ENCODE results near the gene B3GNT9.

The B3GNT9 gene

DNA sequence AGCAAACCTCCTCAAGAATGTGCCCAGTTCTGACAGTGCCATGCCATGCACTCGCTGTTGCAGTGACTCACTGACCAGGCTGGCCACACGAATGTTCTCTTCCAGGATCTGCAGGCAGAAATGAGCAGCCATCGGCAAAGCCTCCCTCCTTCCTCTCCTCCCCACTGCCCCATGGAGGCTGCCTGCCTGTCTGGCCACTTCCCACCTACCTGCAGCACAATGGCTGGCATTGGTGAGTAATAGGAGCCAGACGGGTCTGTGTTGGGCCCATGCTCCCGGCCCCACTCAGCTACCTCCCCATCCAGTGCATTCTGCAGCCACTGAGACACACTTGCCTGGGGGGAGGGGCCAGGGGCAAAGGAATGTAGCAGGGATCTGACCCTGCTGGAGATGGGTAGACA, 35.8 kb upstream of the B3GNT9 start:
- TF ChIP-seq, protein P1, sequence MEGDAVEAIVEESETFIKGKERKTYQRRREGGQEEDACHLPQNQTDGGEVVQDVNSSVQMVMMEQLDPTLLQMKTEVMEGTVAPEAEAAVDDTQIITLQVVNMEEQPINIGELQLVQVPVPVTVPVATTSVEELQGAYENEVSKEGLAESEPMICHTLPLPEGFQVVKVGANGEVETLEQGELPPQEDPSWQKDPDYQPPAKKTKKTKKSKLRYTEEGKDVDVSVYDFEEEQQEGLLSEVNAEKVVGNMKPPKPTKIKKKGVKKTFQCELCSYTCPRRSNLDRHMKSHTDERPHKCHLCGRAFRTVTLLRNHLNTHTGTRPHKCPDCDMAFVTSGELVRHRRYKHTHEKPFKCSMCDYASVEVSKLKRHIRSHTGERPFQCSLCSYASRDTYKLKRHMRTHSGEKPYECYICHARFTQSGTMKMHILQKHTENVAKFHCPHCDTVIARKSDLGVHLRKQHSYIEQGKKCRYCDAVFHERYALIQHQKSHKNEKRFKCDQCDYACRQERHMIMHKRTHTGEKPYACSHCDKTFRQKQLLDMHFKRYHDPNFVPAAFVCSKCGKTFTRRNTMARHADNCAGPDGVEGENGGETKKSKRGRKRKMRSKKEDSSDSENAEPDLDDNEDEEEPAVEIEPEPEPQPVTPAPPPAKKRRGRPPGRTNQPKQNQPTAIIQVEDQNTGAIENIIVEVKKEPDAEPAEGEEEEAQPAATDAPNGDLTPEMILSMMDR (IDR thresholded peaks at IDR 0.05; ENCODE audit: control insufficient read depth, extremely low read depth, insufficient read depth) = no peak
- DNase-seq (ENCODE audit: low read depth) = no peak
- no peak overlapping the region for H3K4me3 ChIP-seq (ENCODE audit: low read depth, low read length)

DNA sequence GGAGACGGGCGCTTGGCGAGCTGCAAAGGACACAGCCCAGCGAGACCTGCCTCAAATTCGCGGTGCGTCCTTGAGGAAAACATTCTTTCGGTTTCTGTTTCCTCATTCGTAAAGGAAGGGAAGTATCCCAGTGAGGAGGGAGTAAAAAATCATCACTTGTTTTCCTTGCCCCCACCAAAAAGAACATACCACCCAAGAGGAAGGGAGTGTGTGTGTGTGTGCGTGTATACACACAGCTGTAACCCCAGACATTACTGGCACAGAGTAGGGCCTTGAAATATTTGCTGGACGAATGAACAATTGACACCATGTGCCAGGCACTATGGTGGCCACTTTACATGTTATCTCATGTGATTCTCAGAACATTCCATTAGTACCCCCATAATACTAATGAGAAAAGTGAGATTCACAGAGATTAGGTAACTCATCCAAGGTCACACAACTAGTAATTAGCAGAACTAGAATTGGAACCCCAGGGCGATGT, 34.9 kb upstream of the B3GNT9 start:
- DNase-seq (ENCODE audit: low read depth) = no peak
- TF ChIP-seq, protein P1 (IDR thresholded peaks at IDR 0.05; ENCODE audit: control insufficient read depth, extremely low read depth, insufficient read depth) = no peak
- no peak overlapping the region for H3K4me3 ChIP-seq (ENCODE audit: low read depth, low read length)

DNA sequence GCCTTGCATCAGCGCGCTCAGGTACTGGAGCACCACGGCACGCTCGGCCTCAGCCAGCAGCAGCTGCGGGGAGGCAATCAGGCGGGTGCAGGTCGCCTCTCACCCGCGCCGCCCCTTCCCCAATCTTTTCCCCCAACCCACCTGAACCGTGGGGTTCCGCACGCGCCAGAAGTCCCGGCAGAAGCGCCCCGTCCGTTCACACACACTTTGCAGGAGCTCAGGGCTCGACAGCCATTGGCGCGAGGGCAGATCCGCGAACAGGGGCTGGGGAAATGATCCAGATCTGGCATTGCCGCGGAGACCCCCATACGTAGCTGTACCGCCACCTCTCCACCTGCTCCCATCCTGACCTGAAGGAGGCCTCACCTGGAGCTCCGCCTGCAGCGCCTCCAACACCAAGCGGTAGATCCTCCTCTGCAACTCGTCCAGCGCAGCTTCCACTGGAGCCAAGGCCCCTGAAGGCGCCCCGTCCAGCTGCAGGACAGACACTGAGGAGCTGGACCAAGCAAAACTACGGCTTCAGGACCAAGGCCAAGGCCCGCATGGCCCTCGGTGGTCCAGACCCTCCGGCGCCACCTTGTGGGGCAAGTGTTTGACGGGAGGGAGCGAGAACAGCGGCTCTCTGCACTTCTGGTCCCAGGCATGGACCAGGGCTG, 34.3 kb upstream of the B3GNT9 start:
- peak overlapping the region; percentile 80 for H3K4me3 ChIP-seq (ENCODE audit: low read depth, low read length)
- DNase-seq (ENCODE audit: low read depth) = no peak
- TF ChIP-seq, protein P1 (IDR thresholded peaks at IDR 0.05; ENCODE audit: control insufficient read depth, extremely low read depth, insufficient read depth) = peak; percentile 48

DNA sequence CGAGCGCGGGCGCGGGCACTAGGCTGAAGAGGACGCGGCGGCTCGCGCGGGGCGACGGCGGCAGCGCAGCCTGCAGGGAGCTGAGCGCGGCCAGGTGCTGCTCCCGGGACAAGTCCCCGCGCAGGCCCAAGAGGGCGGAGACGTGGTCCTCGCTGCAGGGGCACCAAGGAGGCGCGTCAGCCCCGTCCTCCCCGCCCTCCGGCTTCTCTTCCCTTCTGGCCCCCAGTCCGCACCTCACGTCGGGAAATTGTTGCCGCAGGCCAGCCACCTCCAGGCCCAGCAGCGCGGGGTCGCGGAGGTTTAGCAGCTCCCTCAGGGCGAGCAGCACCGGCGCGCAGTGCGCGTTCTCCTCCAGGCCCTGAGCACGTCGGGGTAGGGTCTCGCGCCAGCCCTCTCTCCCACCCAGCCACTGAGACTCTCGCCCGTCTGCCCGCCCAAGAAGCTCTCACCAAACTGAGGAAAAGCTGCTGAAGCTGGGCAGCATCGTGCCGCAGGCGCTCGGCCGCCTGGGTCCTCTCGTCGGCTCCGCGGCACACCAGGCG, 33.7 kb upstream of the B3GNT9 start:
- H3K4me3 ChIP-seq (ENCODE audit: low read depth, low read length) = peak overlapping the region; percentile 80
- DNase-seq (ENCODE audit: low read depth) = no peak
- TF ChIP-seq, protein P1 (IDR thresholded peaks at IDR 0.05; ENCODE audit: control insufficient read depth, extremely low read depth, insufficient read depth) = no peak

DNA sequence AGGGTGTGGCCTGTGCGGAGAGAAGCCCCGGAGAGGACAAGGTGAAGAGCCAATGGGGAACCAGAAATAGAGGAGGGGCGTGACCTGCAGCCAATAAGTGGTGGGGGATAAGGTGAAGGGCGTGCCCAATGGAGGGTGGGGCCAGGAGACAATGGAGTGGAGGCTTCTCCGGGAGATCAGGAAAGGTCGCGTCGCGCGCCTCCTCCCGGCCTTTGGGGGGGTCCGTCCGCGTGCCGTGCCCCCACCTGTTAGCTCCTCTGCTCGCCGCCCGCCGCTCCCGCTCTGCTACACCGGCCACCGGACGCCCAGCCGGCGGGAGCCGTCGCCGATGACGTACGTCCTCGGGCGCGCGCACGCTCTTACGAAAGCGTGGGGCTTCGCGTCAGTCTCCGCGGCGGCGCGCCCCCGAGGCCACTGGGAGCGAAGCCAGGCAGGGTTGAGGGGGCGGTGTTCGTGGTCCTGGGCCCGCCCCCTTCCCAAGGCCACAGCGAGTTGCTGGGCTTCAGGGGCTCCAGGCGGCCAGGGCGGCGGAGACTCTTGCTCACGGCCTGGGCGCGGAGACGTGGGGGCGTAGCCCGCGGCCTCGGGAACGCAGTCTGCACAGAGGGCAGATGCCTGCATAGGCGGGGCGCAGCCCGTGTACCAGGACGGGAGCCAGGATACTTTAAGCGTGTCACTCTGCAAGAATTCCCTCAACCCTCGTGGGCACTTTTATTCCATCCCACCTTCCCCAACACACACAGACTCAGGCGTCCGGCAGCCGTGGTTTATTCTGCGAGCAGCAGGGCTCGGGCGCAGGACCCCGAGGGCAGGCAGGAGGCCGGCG, 33.0 kb upstream of the B3GNT9 start, which contains the start of gene MATCAP1:
TSS of gene MATCAP1 (minus strand) at position 337 of the 826 bp plus-strand sequence. CDS start 3,353 bp downstream, outside the sequence.
- DNase-seq (ENCODE audit: low read depth) = peak; percentile 94
- peak within 1 kb of the TSS; percentile 80 for H3K4me3 ChIP-seq (ENCODE audit: low read depth, low read length)
- TF ChIP-seq, protein P1 (IDR thresholded peaks at IDR 0.05; ENCODE audit: control insufficient read depth, extremely low read depth, insufficient read depth) = no peak

DNA sequence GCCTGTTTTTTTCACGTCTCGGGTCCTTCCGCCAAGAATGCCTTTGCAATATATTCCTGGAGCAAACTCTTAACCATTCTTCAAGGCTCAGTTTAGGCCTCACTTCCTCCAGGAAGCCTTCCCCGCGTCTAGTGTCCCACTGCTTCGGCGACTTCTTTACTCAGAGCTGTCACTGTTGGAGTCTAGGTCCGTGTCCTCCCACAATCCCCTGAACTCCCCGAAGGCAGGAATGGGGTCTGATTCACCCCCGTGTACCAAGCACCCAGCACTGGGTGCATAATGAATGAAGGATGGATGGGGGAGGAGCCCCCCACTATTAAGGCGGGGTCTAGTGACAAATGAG, 32.5 kb upstream of the B3GNT9 start:
- peak overlapping the region; percentile 80 for H3K4me3 ChIP-seq (ENCODE audit: low read depth, low read length)
- TF ChIP-seq, protein P1 (IDR thresholded peaks at IDR 0.05; ENCODE audit: control insufficient read depth, extremely low read depth, insufficient read depth) = no peak
- DNase-seq (ENCODE audit: low read depth) = no peak
